Raji (cell line): ENCODE measurements around the gene CTNNA3.

Experiments
- POLR2A ChIP-seq: IDR thresholded peaks from 2 replicates; pipeline ENCODE4 v1.6.1; 2011; ENCODE audit warnings: low read depth, low read length, control low read depth; ENCODE audit not compliant: insufficient read depth

Gene CTNNA3

DNA sequence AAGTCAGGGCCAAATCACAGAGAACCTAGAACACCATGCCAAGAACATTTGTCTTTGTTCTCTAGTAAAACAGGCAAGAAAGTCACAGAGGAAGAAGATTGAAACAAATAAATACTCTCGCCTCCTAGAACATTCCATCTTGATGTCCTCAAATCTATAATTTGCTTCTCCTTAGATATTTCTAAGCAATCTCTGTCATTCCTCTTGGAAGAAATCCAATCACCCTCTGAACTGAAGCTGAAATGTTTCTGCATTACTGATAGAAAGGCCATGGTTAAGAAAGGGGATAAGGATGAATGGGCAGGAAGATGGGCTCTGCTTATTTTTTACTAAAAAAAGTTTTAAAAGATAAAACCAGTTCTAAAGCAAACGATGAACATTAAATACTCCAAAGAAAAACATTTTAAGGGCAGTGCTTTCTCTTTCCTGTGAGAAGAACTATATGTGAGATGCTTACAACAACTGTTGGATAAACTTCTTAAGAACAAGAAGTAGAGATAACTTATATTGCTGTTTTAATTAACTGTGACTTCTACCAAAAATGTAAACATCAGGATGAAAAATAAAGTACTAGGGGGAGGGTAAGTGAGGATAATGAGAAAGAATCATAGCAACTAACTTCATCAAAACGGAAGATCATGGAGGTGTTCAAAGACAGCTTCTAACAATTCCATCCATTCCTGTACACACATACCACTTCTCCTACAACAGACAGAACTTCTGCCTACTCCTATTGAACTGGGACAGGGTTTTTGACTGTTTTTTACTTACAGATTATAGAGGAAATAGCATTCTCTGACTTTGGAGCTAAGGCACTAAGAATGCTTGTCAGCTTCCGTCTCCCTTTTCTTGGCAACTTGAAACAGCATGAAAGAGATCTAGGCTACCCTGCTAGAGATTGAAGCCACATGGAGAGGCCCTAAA, 923.2 kb downstream of the CTNNA3 start:
- no peak for TF ChIP-seq POLR2A

- TF ChIP-seq POLR2A, result no peak
Measured at GRCh38 chr10:66767707-66768106, 928.3 kb downstream of the CTNNA3 start.

- no peak for TF ChIP-seq POLR2A
Measured at GRCh38 chr10:66762218-66762729, 933.7 kb downstream of the CTNNA3 start.

DNA sequence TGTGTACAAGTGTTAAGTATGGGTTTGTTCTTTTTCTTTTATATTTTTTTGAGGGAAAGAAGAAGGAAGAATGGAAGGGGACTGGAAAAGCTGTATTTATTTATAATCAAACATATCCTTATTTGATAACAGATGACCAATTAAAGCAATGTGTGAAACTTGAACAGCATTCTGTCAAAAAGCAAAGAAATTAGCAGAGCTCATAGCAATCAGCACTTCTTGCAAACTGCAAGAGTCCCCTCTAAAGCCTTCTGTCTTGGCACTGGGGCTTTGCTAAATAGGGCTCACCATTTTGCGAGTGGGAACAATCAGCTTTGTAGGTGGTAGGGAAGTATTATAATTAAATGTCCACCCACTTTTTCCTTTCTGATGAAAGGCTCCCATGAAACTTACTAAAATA, 935.1 kb downstream of the CTNNA3 start:
- no peak for TF ChIP-seq POLR2A

- TF ChIP-seq POLR2A, result no peak
Measured at GRCh38 chr10:66755474-66755873, 940.5 kb downstream of the CTNNA3 start.

DNA sequence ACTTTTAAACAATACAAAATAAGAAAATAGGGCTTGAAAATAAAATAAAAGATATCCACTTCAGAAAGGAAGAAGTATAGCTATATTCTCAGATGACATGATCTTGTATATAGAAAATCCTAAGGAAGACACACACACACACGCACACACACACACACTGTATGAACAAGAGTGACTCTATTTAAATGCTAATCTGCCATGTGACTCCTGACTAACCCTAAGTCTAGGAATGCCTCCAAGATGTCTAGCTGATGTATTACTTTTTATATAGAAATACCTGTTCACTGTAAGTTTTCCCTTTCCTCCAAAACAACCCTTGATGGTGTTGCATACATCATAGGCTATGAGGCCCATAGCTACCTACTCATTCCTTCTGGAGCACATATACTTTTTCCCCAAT, 943.3 kb downstream of the CTNNA3 start:
- no peak for TF ChIP-seq POLR2A

DNA sequence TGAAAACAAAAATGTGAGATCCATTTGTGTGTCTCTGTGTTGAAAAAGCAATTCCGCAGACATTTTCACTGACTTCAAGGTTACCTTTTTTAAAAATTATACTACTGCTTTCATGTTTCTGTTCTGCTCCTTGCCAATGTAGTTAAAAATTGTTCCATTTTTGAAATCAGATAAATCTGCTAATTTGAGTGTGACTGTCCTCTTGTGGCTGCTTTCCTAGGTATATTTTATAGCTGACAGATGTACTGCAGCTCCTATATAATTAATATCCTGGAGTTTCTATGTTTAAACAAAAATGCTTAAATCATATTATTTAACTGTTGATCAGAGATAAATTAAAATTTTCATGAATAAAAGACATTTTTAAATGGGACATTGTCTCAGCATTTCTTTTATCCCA, 947.8 kb downstream of the CTNNA3 start:
- TF ChIP-seq POLR2A, result no peak

GRCh38 chr10:66747451-66747850, 948.5 kb downstream of the CTNNA3 start:
- TF ChIP-seq POLR2A, result no peak

- TF ChIP-seq POLR2A, result no peak
Measured at GRCh38 chr10:66746711-66747110, 949.3 kb downstream of the CTNNA3 start.

DNA sequence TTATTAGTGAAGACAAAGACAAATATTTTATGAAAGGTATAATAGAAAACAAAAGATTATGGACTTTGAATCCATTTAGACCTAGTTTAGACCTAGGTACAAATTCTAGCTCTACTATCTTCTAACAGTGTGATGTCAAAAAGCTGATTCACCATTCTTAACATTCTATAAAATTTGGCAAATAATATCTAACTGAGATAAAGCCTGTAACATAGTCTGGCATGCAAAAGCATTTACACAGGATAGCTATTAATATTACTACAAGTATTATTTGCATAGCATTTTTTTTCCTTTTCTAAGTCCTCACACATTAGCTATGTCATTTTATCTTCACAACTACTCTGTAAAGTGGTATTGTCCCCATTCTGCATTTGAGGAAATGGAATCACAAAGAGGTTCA, 949.7 kb downstream of the CTNNA3 start:
- TF ChIP-seq POLR2A, result no peak

- TF ChIP-seq POLR2A, result no peak
Measured at GRCh38 chr10:66744915-66745314, 951.1 kb downstream of the CTNNA3 start.

GRCh38 chr10:66737241-66737640, 958.8 kb downstream of the CTNNA3 start:
- TF ChIP-seq POLR2A, result no peak

- no peak for TF ChIP-seq POLR2A
Measured at GRCh38 chr10:66723608-66724400, 972.2 kb downstream of the CTNNA3 start.

DNA sequence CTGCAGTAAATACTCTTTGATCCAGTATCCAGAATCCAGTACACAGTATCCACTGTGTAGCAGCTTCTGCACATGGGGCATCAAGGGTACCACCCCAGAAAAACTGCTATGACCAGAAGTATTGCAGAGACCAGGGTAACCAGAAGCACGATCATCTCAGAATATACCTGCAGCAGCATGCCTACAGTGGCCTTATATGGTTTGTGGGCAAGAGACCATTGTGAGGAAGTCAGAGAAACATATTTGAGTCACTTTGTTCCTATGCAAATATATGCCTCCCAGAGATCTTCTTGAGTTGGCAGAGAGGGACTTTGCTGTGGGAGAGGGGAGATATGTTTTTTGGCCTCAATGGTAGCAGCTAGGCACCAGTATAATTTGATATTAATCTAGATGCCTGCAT, 976.5 kb downstream of the CTNNA3 start:
- TF ChIP-seq POLR2A, result no peak

- no peak for TF ChIP-seq POLR2A
Measured at GRCh38 chr10:66717231-66717981, 978.6 kb downstream of the CTNNA3 start.
